Neural cell (in vitro differentiated cells): ENCODE measurements around the gene TOM1L1. TPM values are rescaled to one million over a fixed set of nuclear protein-coding genes. Genes with fewer than 3 reads are reported as not detected.
A peak's percentile ranks its signal among the peaks of the same experiment; 100 is the strongest.

Source experiments
- H2AFZ ChIP-seq: fragments of 200-600, 300-800 bp; sonication (generic), shearing (Covaris generic); 2 replicates; pipeline ENCODE4 v1.6.0; 2014; ENCODE audit warnings: low read depth, mild to moderate bottlenecking, antibody characterized with exemption, low read length, moderate library complexity
- H3F3A ChIP-seq: fragments of 200-600 bp; shearing (Covaris generic); 2 replicates; pipeline ENCODE4 v1.6.1; 2016; ENCODE audit warnings: mild to moderate bottlenecking, moderate library complexity, mixed read lengths, antibody characterized with exemption, low read length; ENCODE audit not compliant: insufficient read depth, poor library complexity, severe bottlenecking
- H3K27ac ChIP-seq: fragments of 200-600, 300-800 bp; sonication (generic), shearing (Covaris generic); 2 replicates; pipeline ENCODE4 v1.5.1; 2014; ENCODE audit warnings: mild to moderate bottlenecking, low read length, moderate library complexity
- H3K27me3 ChIP-seq: fragments of 300-800, 200-600 bp; sonication (generic), shearing (Covaris generic); 2 replicates; pipeline ENCODE4 v1.6.0; 2014; ENCODE audit warnings: mild to moderate bottlenecking, low read depth, low read length, moderate library complexity; ENCODE audit not compliant: insufficient read depth
- H3K36me3 ChIP-seq: fragments of 300-800, 200-600 bp; sonication (generic), shearing (Covaris generic); 2 replicates; pipeline ENCODE4 v1.5.1; 2014; ENCODE audit warnings: mild to moderate bottlenecking, antibody characterized with exemption, low read length, moderate library complexity; ENCODE audit not compliant: insufficient read depth
- H3K4me2 ChIP-seq: fragments of 300-800, 200-600 bp; sonication (generic), shearing (Covaris generic); 2 replicates; pipeline ENCODE4 v1.6.0; 2014; ENCODE audit warnings: mild to moderate bottlenecking, low read length
- H3K4me3 ChIP-seq: fragments of 300-800, 200-600 bp; sonication (generic), shearing (Covaris generic); 2 replicates; pipeline ENCODE4 v1.5.1; 2014; ENCODE audit warnings: mild to moderate bottlenecking, low read length, moderate library complexity
- H3K79me2 ChIP-seq: fragments of 200-600 bp; shearing (Covaris generic); replicated peaks from 2 replicates; pipeline ENCODE4 v1.6.0; 2014; ENCODE audit warnings: mild to moderate bottlenecking, low read length, moderate library complexity; ENCODE audit not compliant: insufficient read depth
- H3K9ac ChIP-seq: fragments of 300-800, 200-600 bp; sonication (generic), shearing (Covaris generic); 2 replicates; pipeline ENCODE4 v1.6.1; 2016; ENCODE audit warnings: mild to moderate bottlenecking, low read length, mixed read lengths
- H3K9me2 ChIP-seq: fragments of 200-600 bp; shearing (Covaris generic); 2 replicates; pipeline ENCODE4 v1.6.1; 2016; ENCODE audit warnings: mild to moderate bottlenecking, low read length, mixed read lengths; ENCODE audit not compliant: insufficient read depth
- H3K9me3 ChIP-seq: fragments of 200-600, 300-800 bp; sonication (generic), shearing (Covaris generic); 2 replicates; pipeline ENCODE4 v1.6.1; 2016; ENCODE audit warnings: mild to moderate bottlenecking, mixed run types, low read length, moderate library complexity, mixed read lengths
- H4K20me1 ChIP-seq: fragments of 200-600 bp; shearing (Covaris generic); 2 replicates; pipeline ENCODE4 v1.6.1; 2016; ENCODE audit warnings: mild to moderate bottlenecking, mixed run types; ENCODE audit not compliant: insufficient read depth
- CTCF ChIP-seq: fragments of 450-650 bp; IDR thresholded peaks from 2 replicates; pipeline ENCODE4 v1.5.1; 2014; ENCODE audit warnings: antibody characterized with exemption, mild to moderate bottlenecking, moderate library complexity; ENCODE audit not compliant: poor library complexity, severe bottlenecking
- EP300 ChIP-seq: fragments of 450-650 bp; conservative IDR thresholded peaks from 2 replicates; pipeline ENCODE4 v1.6.1; 2014; ENCODE audit warnings: antibody characterized with exemption, mild to moderate bottlenecking, moderate library complexity; ENCODE audit not compliant: poor library complexity, severe bottlenecking
- EZH2 ChIP-seq: fragments of 200-600, 300-800 bp; shearing (Covaris generic), sonication (generic); IDR thresholded peaks from 2 replicates; pipeline ENCODE4 v1.6.1; 2014; ENCODE audit warnings: antibody characterized with exemption, low read length, borderline replicate concordance, mild to moderate bottlenecking; ENCODE audit not compliant: insufficient read depth, poor library complexity, severe bottlenecking
- MXI1 ChIP-seq: fragments of 450-650 bp; conservative IDR thresholded peaks from 2 replicates; pipeline ENCODE4 v1.6.1; 2014; ENCODE audit warnings: antibody characterized with exemption, mild to moderate bottlenecking; ENCODE audit not compliant: poor library complexity, severe bottlenecking
- POLR2AphosphoS5 ChIP-seq: IDR thresholded peaks from 2 replicates; pipeline ENCODE4 v1.6.1; 2012
- RAD21 ChIP-seq: fragments of 450-650 bp; conservative IDR thresholded peaks from 2 replicates; pipeline ENCODE4 v1.6.1; 2014; ENCODE audit warnings: antibody characterized with exemption, mild to moderate bottlenecking, moderate library complexity
- REST ChIP-seq: IDR thresholded peaks from 2 replicates; pipeline ENCODE4 v1.6.1; 2012; ENCODE audit warnings: borderline replicate concordance
- SMC3 ChIP-seq: fragments of 450-650 bp; conservative IDR thresholded peaks from 2 replicates; pipeline ENCODE4 v1.6.1; 2014; ENCODE audit warnings: antibody characterized with exemption, mild to moderate bottlenecking, moderate library complexity; ENCODE audit not compliant: poor library complexity
- TAF1 ChIP-seq: IDR thresholded peaks from 2 replicates; pipeline ENCODE4 v1.6.1; 2012; ENCODE audit warnings: low read depth
- polyA plus RNA-seq: library from polyadenylated mRNA; depleted of rRNA; stranded (reverse); fragments of >200 nt; gene quantifications from 2 replicates; pipeline ENCODE4 v1.2.3, GENCODE V29; 2014

TOM1L1 gene
- polyA plus RNA-seq, 1 donor from 2014 or later: 13.6 TPM

- Histone ChIP-seq H2AFZ (peak within 1 kb of the TSS; percentile 87), H3K9me2 (no peaks in the 10 kb centered on the region), H3K4me3 (peak within 1 kb of the TSS; percentile 78), H3F3A (no peaks in the 10 kb centered on the region), H3K36me3 (no peaks in the 10 kb centered on the region), H4K20me1 (no peaks in the 10 kb centered on the region), H3K27ac (peak within 1 kb of the TSS; percentile 92), H3K79me2 (peaks cover 58% of the 10 kb centered on the region), H3K27me3 (no peaks in the 10 kb centered on the region), H3K4me2 (peak within 1 kb of the TSS; percentile 94), H3K9ac (peak within 1 kb of the TSS; percentile 92), H3K9me3 (no peaks in the 10 kb centered on the region)
- TF ChIP-seq TAF1 (peak; percentile 57), REST (no peak), EZH2 (no peak), CTCF (peak; percentile 70), POLR2AphosphoS5 (peak; percentile 89), SMC3 (peak; percentile 62), EP300 (no peak), RAD21 (peak; percentile 48), MXI1 (peak; percentile 74)
Measured at GRCh38 chr17:54968262-54968987, 67.8 kb downstream of the TOM1L1 start, which contains the start of the genes COX11 and STXBP4. Gene COX11 (minus strand): TSS chr17:54968654. CDS start chr17:54968646, 8 bp downstream. Gene STXBP4 (plus strand): TSS chr17:54968765. CDS start chr17:54986220, 17,455 bp downstream.

GRCh38 chr17:54968988-54969332, 68.3 kb downstream of the TOM1L1 start:
- Histone ChIP-seq H3K4me2 (peak overlapping the region; percentile 94), H4K20me1 (no peaks in the 10 kb centered on the region), H3K36me3 (no peaks in the 10 kb centered on the region), H3K9me3 (no peaks in the 10 kb centered on the region), H3K4me3 (peak overlapping the region; percentile 78), H3K27ac (peak overlapping the region; percentile 92), H3K79me2 (peaks cover 58% of the 10 kb centered on the region), H3K27me3 (no peaks in the 10 kb centered on the region), H3F3A (no peaks in the 10 kb centered on the region), H2AFZ (peak overlapping the region; percentile 86), H3K9me2 (no peaks in the 10 kb centered on the region), H3K9ac (peak overlapping the region; percentile 92)
- TF ChIP-seq POLR2AphosphoS5 (no peak), REST (peak; percentile 18), MXI1 (peak; percentile 7)
